Activated CD8-positive, alpha-beta T cell treated with anti-CD3 and anti-CD28 coated beads for 36 hours (primary cell): ENCODE measurements around the gene CORO7. TPM values are rescaled to one million over a fixed set of nuclear protein-coding genes. Genes with fewer than 3 reads are reported as not detected.

Source experiments
- ATAC-seq: fragments of 200-7000 bp; cut with Tn5 transposase; one replicate; pipeline ENCODE4 v1.10.0; 2021; ENCODE audit warnings: mild to moderate bottlenecking, moderate library complexity
- CTCF ChIA-PET: fragments of 350-600 bp; sonication (Branson Sonifier 250); formaldehyde crosslinking; loops from one replicate; lab custom pipeline; 2021; ENCODE audit warnings: antibody characterized with exemption; lab: Charles Lee
- POLR2A ChIA-PET: fragments of 350-600 bp; sonication (Branson Sonifier 250); formaldehyde crosslinking; loops from one replicate; lab custom pipeline; 2021; ENCODE audit warnings: antibody characterized with exemption; lab: Charles Lee
- DNase-seq: peaks from one replicate; pipeline ENCODE4 v3.0.0-alpha.2; 2020
- H3K27ac Mint-ChIP-seq: one replicate; pipeline ENCODE4 v1.8.0; 2021; ENCODE audit warnings: mild to moderate bottlenecking, mixed read lengths
- H3K27me3 Mint-ChIP-seq: one replicate; pipeline ENCODE4 v1.8.0; 2021; ENCODE audit warnings: mixed read lengths
- H3K36me3 Mint-ChIP-seq: one replicate; pipeline ENCODE4 v1.8.0; 2021; ENCODE audit warnings: low read depth, mixed read lengths
- H3K4me1 Mint-ChIP-seq: one replicate; pipeline ENCODE4 v1.8.0; 2021; ENCODE audit warnings: low read depth, mixed read lengths
- H3K4me3 Mint-ChIP-seq: one replicate; pipeline ENCODE4 v1.8.0; 2021; ENCODE audit warnings: mild to moderate bottlenecking, moderate library complexity, mixed read lengths
- H3K9me3 Mint-ChIP-seq: one replicate; pipeline ENCODE4 v1.8.0; 2021; ENCODE audit warnings: mixed read lengths
- intact Hi-C: fragments of 100-400 bp; cut with micrococcal nuclease; formaldehyde crosslinking; loops from one replicate; pipeline ENCODE4 v1.10.0; 2022
- total RNA-seq, 2 experiments: library from RNA; stranded (reverse); gene quantifications; one replicate each; pipeline ENCODE4 v1.2.3, GENCODE V29; 2021
- TF ChIP-seq, protein P1 (sequence below): fragments of 200-600 bp; IDR thresholded peaks from one replicate; pipeline ENCODE4 v1.8.0; 2022; ENCODE audit warnings: antibody characterized with exemption, mild to moderate bottlenecking

CORO7 gene
- total RNA-seq, 2 experiments from 2014 or later: 73.3 to 76.6 TPM

DNA sequence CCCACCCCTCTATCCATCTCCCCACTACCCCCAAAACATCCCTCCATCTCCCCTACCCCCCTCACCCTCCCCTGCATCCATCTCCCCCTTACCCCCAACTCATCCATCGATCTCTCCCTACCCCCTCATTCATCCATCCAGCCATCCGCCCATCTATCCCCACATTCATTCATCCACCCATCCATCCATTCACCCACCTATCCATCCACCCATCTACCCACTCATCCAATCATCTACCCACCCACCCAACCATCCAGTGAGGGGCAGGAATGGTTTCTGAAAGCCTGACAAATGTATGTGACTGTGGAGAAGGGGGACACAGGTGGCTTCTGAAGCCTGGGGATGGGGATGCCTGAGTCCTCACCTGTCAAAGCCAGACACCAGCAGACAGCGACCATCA is 56.5 kb downstream of the CORO7 start:
- CTCF ChIA-PET: interaction anchor here (0.7 to 2.3 kb wide), 17 partner anchors 10 to 365 kb away, joined by 3 to 15 read pairs (median 4); partner anchors contain the start of gene VASN
- TF ChIP-seq, protein P1, sequence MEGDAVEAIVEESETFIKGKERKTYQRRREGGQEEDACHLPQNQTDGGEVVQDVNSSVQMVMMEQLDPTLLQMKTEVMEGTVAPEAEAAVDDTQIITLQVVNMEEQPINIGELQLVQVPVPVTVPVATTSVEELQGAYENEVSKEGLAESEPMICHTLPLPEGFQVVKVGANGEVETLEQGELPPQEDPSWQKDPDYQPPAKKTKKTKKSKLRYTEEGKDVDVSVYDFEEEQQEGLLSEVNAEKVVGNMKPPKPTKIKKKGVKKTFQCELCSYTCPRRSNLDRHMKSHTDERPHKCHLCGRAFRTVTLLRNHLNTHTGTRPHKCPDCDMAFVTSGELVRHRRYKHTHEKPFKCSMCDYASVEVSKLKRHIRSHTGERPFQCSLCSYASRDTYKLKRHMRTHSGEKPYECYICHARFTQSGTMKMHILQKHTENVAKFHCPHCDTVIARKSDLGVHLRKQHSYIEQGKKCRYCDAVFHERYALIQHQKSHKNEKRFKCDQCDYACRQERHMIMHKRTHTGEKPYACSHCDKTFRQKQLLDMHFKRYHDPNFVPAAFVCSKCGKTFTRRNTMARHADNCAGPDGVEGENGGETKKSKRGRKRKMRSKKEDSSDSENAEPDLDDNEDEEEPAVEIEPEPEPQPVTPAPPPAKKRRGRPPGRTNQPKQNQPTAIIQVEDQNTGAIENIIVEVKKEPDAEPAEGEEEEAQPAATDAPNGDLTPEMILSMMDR: no peak
- Mint-ChIP-seq H3K4me3 (no peak overlapping the region), H3K36me3 (peaks cover 11% of the 10 kb centered on the region), H3K27me3 (no peaks in the 10 kb centered on the region), H3K4me1 (no peaks in the 10 kb centered on the region), H3K27ac (no peak overlapping the region), H3K9me3 (no peaks in the 10 kb centered on the region)
- DNase-seq: no peak
- POLR2A ChIA-PET: interaction anchor here (0.6 to 1.9 kb wide), 3 partner anchors 9 to 30 kb away, joined by 3 to 7 read pairs (median 4); partner anchors contain the start of gene PAM16
- ATAC-seq: no peak
- intact Hi-C loops: loop anchor here (10.0 kb wide), 1 partner anchor 55 kb away; the partner anchor contains the start of gene CORO7

DNA sequence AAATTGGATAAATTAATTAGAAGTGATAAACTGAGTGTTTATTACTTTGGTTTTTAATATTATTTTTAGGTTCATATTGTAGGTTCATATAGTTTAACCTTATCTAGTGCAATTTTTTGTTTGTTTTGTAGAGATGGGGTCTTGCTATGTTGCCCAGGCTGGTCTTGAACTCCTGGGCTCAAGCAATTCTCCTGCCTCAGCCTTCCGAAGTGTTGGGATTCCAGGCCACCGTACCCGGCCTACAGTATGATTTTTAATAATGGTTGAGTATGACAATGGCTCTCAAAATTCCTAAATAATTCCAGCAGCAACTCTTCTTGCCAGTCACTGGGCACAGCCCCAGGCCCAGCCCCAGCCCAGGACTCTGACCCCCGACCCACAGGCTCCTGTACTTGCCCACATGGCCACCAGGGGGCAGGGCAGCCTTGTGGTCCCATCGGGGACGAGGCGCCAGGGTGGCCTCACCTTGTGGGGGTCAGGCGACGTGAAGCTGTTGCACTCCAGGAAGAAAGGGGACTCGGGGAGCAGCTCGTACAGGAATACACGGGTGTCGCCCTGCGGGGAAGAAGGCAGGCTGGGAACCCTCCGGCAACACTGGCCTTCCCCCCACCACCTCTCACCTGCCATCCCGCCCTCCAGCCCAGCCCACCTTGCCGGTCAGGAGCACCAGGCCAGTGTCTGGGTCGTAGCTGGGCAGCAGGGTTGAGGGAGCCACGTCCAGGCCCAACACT is 57.4 kb downstream of the CORO7 start:
- DNase-seq: peak; percentile 75
- Mint-ChIP-seq H3K4me1 (no peaks in the 10 kb centered on the region), H3K36me3 (peaks cover 11% of the 10 kb centered on the region), H3K4me3 (no peak overlapping the region), H3K27me3 (no peaks in the 10 kb centered on the region), H3K27ac (peak overlapping the region; percentile 64), H3K9me3 (no peaks in the 10 kb centered on the region)
- TF ChIP-seq, protein P1: peak; percentile 89
- ChIA-PET CTCF (interaction anchor here (0.7 to 2.3 kb wide), 20 partner anchors 9 to 366 kb away, joined by 3 to 15 read pairs (median 4); partner anchors contain the start of gene VASN), POLR2A (interaction anchor here (0.5 to 1.9 kb wide), 4 partner anchors 8 to 395 kb away, joined by 3 to 7 read pairs (median 4); partner anchors contain the start of gene PAM16)
- peak; percentile 90 for ATAC-seq
- intact Hi-C loops: loop anchor here (10.0 kb wide), 1 partner anchor 56 kb away; the partner anchor contains the start of gene CORO7

DNA sequence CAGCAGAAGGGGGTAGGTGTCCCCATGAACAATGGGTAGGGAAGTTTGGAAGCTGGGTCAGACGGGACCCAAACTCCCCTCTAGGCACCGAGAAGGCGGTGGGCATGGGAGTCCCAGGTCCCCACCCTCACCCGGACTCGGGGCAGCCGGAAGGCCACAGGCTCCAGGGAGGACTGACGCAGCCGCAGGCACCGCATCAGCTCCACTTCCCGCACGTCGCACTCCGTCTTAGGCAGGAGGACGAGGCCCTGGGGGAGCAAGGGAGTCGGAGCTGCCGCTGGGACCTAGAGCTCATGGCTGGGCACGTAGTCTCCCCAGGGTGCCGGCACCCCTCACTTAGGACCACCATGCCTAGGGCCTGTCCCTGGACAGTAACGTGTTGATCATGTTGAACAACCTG is 58.2 kb downstream of the CORO7 start:
- H3K4me3 Mint-ChIP-seq: no peak overlapping the region
- CTCF ChIA-PET: interaction anchor here (1.0 to 2.3 kb wide), 6 partner anchors 8 to 52 kb away, joined by 3 to 15 read pairs (median 7); partner anchors contain the start of gene VASN
- peaks cover 7% of the 10 kb centered on the region for H3K36me3 Mint-ChIP-seq
- intact Hi-C loops: loop anchor here (10.0 kb wide), 1 partner anchor 57 kb away; the partner anchor contains the start of gene CORO7
- no peaks in the 10 kb centered on the region for H3K9me3 Mint-ChIP-seq
- no peaks in the 10 kb centered on the region for H3K4me1 Mint-ChIP-seq
- H3K27ac Mint-ChIP-seq: no peak overlapping the region
- no peaks in the 10 kb centered on the region for H3K27me3 Mint-ChIP-seq
- TF ChIP-seq, protein P1: no peak
- ATAC-seq (no peak), DNase-seq (no peak)
- POLR2A ChIA-PET: interaction anchor here (0.5 kb wide), 1 partner anchor 396 kb away, joined by 4 read pairs; no protein-coding TSS in a partner anchor

DNA sequence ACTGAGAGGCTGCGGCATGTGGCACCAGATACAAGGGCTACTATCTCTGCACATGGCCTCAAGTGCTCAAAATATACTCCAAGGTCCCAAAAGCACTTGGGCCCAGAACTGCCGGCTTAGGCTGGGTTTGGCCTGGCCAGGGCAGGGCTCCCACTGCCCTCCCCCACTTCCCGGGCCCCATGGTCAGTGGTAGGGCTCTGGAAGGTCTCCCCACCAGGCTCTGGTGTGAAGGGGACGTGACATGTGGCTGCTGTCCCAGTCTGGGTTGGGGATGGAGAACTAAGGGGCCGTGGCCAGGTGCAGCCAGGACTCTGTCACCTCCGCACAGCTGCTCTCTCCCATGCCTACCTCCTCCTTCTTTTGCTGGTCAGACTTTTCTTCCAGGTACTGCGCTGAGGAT is 59.6 kb downstream of the CORO7 start:
- POLR2A ChIA-PET: interaction anchor here (0.6 kb wide), 1 partner anchor 84 kb away, joined by 3 read pairs; the partner anchor contains the start of gene TFAP4
- Mint-ChIP-seq H3K4me1 (peaks cover 1% of the 10 kb centered on the region), H3K27ac (no peak overlapping the region), H3K36me3 (peaks cover 7% of the 10 kb centered on the region), H3K4me3 (no peak overlapping the region), H3K27me3 (no peaks in the 10 kb centered on the region), H3K9me3 (no peaks in the 10 kb centered on the region)
- ATAC-seq: no peak
- DNase-seq: no peak
- CTCF ChIA-PET: interaction anchor here (1.1 kb wide), 1 partner anchor 65 kb away, joined by 5 read pairs; no protein-coding TSS in a partner anchor
- intact Hi-C loops: loop anchor here (10.0 kb wide), 1 partner anchor 58 kb away; the partner anchor contains the start of gene CORO7
- TF ChIP-seq, protein P1: no peak
